ENCODE results near the gene CPED1.

- TF ChIP-seq CTCF (IDR thresholded peaks at IDR 0.05): peak; percentile 61 to 93 (median 93)
- no peak for TF ChIP-seq POLR2A (IDR thresholded peaks at IDR 0.05)
- TF ChIP-seq POLR2AphosphoS5 (IDR thresholded peaks at IDR 0.05; ENCODE audit: insufficient read depth in 1 of 2, low read depth in 1 of 2): peak in 1 of 2 donors; percentile 64
Observed at GRCh38 chr7:120987683-120988590, 574 bp upstream of the CPED1 start.

All from vagina (tissue), 2 donors.